Keratinocyte (primary cell): ENCODE results near the gene CMKLR1. TPM values are rescaled to one million over a fixed set of nuclear protein-coding genes. Genes with fewer than 3 reads are reported as not detected.

Experiments used
- DNase-seq: peaks from one replicate; pipeline ENCODE4 v3.0.0-alpha.2; 2011; ENCODE audit warnings: low read depth, missing footprints, low spot score
- FAIRE-seq: peaks from 2 replicates; lab custom pipeline; 2011; peaks lifted over from hg19 to GRCh38; lab: Jason Lieb, UNC
- H2AFZ ChIP-seq: 2 replicates; pipeline ENCODE4 v1.6.0; 2012; ENCODE audit warnings: low read length, control low read depth, inconsistent platforms; ENCODE audit not compliant: control insufficient read depth
- H3K27ac ChIP-seq: 2 replicates; pipeline ENCODE4 v1.5.1; 2011; ENCODE audit warnings: low read length; ENCODE audit not compliant: control insufficient read depth, insufficient read depth
- H3K27me3 ChIP-seq: 3 replicates; pipeline ENCODE4 v1.6.0; 2011; ENCODE audit warnings: low read length; ENCODE audit not compliant: control insufficient read depth, insufficient read depth; ENCODE audit errors: extremely low read depth
- H3K36me3 ChIP-seq, 2 experiments: 2 replicates in 1 of 2; 3 replicates in 1 of 2; pipeline ENCODE4 v1.5.1; 2011; ENCODE audit warnings: low read length in 2 of 2, mild to moderate bottlenecking in 1 of 2; ENCODE audit not compliant: control insufficient read depth in 2 of 2, insufficient read depth in 2 of 2; ENCODE audit errors: extremely low read depth in 1 of 2
- H3K4me1 ChIP-seq: 3 replicates; pipeline ENCODE4 v1.5.1; 2011; ENCODE audit warnings: low read length; ENCODE audit not compliant: control insufficient read depth, insufficient read depth; ENCODE audit errors: extremely low read depth
- H3K4me2 ChIP-seq: 3 replicates; pipeline ENCODE4 v1.6.0; 2011; ENCODE audit warnings: low read depth, low read length; ENCODE audit not compliant: control insufficient read depth, insufficient read depth; ENCODE audit errors: extremely low read depth
- H3K4me3 ChIP-seq, 3 experiments: fragments of 200-600 bp in 1 of 3; sonication (generic) in 1 of 3; 2 replicates in 2 of 3; 3 replicates in 1 of 3; pipeline ENCODE4 v1.5.1; 2011 to 2016; ENCODE audit warnings: low read length in 3 of 3, mild to moderate bottlenecking in 3 of 3, control low read depth in 2 of 3, inconsistent platforms in 1 of 3, low read depth in 1 of 3, mixed read lengths in 1 of 3, mixed run types in 1 of 3, moderate library complexity in 1 of 3; ENCODE audit not compliant: control insufficient read depth in 2 of 3, insufficient read depth in 2 of 3; ENCODE audit errors: extremely low read depth in 1 of 3
- H3K79me2 ChIP-seq: 2 replicates; pipeline ENCODE4 v1.6.0; 2012; ENCODE audit warnings: low read length; ENCODE audit not compliant: control insufficient read depth, insufficient read depth
- H3K9ac ChIP-seq: 3 replicates; pipeline ENCODE4 v1.6.0; 2011; ENCODE audit warnings: low read length; ENCODE audit not compliant: control insufficient read depth, insufficient read depth; ENCODE audit errors: extremely low read depth
- H3K9me1 ChIP-seq: 3 replicates; pipeline ENCODE4 v1.6.0; 2011; ENCODE audit warnings: low read length; ENCODE audit not compliant: control insufficient read depth, insufficient read depth; ENCODE audit errors: extremely low read depth
- H3K9me3 ChIP-seq: 2 replicates; pipeline ENCODE4 v1.5.1; 2012; ENCODE audit warnings: low read depth, low read length; ENCODE audit not compliant: control insufficient read depth
- H4K20me1 ChIP-seq: 3 replicates; pipeline ENCODE4 v1.6.0; 2011; ENCODE audit warnings: low read length; ENCODE audit not compliant: control insufficient read depth, insufficient read depth; ENCODE audit errors: extremely low read depth
- EZH2 ChIP-seq: IDR thresholded peaks from one replicate; pipeline ENCODE4 v1.6.1; 2012; ENCODE audit warnings: inconsistent platforms, mild to moderate bottlenecking, low read length, moderate library complexity
- dilution Hi-C: fragments of 300-500 bp; cut with MboI; formaldehyde crosslinking; loops from one replicate; pipeline ENCODE4 v1.7.0; 2020; ENCODE audit warnings: low sequenced_read_pairs; ENCODE audit not compliant: extremely low pct_ligation_motif_present
- polyA plus RNA-seq, 5 experiments: library from polyadenylated mRNA; depleted of rRNA in 3 of 5; stranded (reverse) in 3 of 5; stranded (forward) in 1 of 5; unstranded in 1 of 5; fragments of >200 nt; gene quantifications; 1 replicate in 1 of 5; 2 replicates in 3 of 5; 3 replicates in 1 of 5; pipeline versions ENCODE4 v1.2.1 to v1.2.3, GENCODE V29; 2011 to 2012; ENCODE audit warnings: missing spikeins in 2 of 5, low read depth in 1 of 5, low replicate concordance in 1 of 5
- TF ChIP-seq, protein P1 (sequence below), 3 experiments: IDR thresholded peaks in 1 of 3; conservative IDR thresholded peaks in 1 of 3; optimal IDR thresholded peaks in 1 of 3; 2 replicates in 2 of 3; 3 replicates in 1 of 3; pipeline versions ENCODE3 to v1.5.1; 2011; ENCODE audit warnings: low read length in 3 of 3, mild to moderate bottlenecking in 3 of 3, moderate library complexity in 2 of 3, control low read depth in 1 of 3, inconsistent platforms in 1 of 3; ENCODE audit not compliant: insufficient read depth in 2 of 3; ENCODE audit errors: extremely low read depth in 1 of 3

CMKLR1 gene
- polyA plus RNA-seq, 1 donor (not counting 4 experiments of a cell fraction or from before 2014, with no cell fraction given) = not detected

GRCh38 chr12:108358580-108358965 is 19.5 kb upstream of the CMKLR1 start:
- dilution Hi-C loops = no loop called here
- Histone ChIP-seq H3K27me3 (no peaks in the 10 kb centered on the region), H2AFZ (no peak overlapping the region), H4K20me1 (no peaks in the 10 kb centered on the region), H3K9me1 (no peaks in the 10 kb centered on the region), H3K36me3 (no peaks in the 10 kb centered on the region), H3K27ac (no peak overlapping the region), H3K4me1 (no peaks in the 10 kb centered on the region), H3K79me2 (no peaks in the 10 kb centered on the region), H3K9ac (no peak overlapping the region), H3K4me2 (no peak overlapping the region), H3K4me3 (no peak overlapping the region), H3K9me3 (no peaks in the 10 kb centered on the region)
- TF ChIP-seq, protein P1, sequence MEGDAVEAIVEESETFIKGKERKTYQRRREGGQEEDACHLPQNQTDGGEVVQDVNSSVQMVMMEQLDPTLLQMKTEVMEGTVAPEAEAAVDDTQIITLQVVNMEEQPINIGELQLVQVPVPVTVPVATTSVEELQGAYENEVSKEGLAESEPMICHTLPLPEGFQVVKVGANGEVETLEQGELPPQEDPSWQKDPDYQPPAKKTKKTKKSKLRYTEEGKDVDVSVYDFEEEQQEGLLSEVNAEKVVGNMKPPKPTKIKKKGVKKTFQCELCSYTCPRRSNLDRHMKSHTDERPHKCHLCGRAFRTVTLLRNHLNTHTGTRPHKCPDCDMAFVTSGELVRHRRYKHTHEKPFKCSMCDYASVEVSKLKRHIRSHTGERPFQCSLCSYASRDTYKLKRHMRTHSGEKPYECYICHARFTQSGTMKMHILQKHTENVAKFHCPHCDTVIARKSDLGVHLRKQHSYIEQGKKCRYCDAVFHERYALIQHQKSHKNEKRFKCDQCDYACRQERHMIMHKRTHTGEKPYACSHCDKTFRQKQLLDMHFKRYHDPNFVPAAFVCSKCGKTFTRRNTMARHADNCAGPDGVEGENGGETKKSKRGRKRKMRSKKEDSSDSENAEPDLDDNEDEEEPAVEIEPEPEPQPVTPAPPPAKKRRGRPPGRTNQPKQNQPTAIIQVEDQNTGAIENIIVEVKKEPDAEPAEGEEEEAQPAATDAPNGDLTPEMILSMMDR (optimal IDR thresholded peaks at IDR 0.05 in 1 of 3, IDR thresholded peaks at IDR 0.05 in 1 of 3, conservative IDR thresholded peaks at IDR 0.05 in 1 of 3; ENCODE audit: extremely low read depth in 1 of 3, insufficient read depth in 2 of 3, low read length in 3 of 3) = no peak
- no peak for TF ChIP-seq EZH2
- no peak for FAIRE-seq
- DNase-seq = no peak

DNA sequence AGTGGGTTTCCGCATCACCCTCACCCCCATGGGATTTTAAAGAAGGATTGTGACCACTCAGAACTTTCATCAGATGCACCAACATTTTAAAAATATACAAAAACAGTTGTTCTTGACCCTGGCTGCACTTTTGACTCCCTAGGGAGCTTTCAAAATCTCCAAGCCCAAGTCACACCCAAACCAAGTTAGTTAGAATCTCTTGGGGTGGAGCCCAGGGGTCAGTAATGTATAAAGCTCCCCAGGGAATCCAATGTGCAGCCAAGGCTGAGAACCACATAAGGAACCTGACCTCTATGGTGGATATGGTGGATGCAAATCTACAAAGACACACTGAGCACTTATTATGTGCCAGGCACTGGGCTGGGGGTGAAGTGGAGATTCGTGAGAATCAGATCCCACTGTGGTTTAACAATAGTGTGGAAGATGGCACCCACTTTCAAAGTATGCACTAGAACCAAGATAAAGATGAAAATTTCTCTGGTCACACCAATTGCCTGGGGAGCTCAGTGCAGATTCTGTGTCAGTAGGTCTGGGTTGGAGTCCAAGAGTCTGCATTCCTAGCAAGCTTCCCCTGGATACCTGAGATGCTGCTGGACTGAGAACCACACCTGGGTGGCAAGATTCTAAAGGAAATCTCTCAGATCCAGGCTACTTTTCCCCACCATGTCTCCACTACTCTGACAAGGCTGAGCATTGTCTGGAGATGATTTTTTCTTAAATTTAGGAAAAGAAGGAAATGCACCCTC is 18.9 kb upstream of the CMKLR1 start:
- H3K4me2 ChIP-seq = no peak overlapping the region
- H3K4me1 ChIP-seq = no peaks in the 10 kb centered on the region
- no peak overlapping the region for H3K9ac ChIP-seq
- FAIRE-seq (no peak), DNase-seq (no peak)
- no peak for TF ChIP-seq EZH2
- TF ChIP-seq, protein P1 (optimal IDR thresholded peaks at IDR 0.05 in 1 of 3, IDR thresholded peaks at IDR 0.05 in 1 of 3, conservative IDR thresholded peaks at IDR 0.05 in 1 of 3; ENCODE audit: extremely low read depth in 1 of 3, insufficient read depth in 2 of 3, low read length in 3 of 3) = no peak
- H3K9me3 ChIP-seq = no peaks in the 10 kb centered on the region
- dilution Hi-C loops = no loop called here
- H3K27me3 ChIP-seq = no peaks in the 10 kb centered on the region
- H3K79me2 ChIP-seq = no peaks in the 10 kb centered on the region
- H3K9me1 ChIP-seq = no peaks in the 10 kb centered on the region
- H4K20me1 ChIP-seq = no peaks in the 10 kb centered on the region
- no peak overlapping the region for H2AFZ ChIP-seq
- H3K4me3 ChIP-seq = no peak overlapping the region
- no peak overlapping the region for H3K27ac ChIP-seq
- no peaks in the 10 kb centered on the region for H3K36me3 ChIP-seq
